HL-60 (cell line): Measurements from ENCODE around the gene BANF2.

Experiments
- DNase-seq, 2 experiments: peaks; one replicate each; pipeline ENCODE4 v3.0.0-alpha.2; 2010 to 2020; ENCODE audit warnings: low read depth in 1 of 2, low spot score in 1 of 2
- H3K27ac ChIP-seq: fragments of 250-450 bp; sonication (Bioruptor Pico); replicated peaks from 2 replicates; pipeline ENCODE4 v1.5.1; 2020; ENCODE audit warnings: mild to moderate bottlenecking, moderate library complexity
- H3K27me3 ChIP-seq: fragments of 250-450 bp; sonication (Bioruptor Pico); 2 replicates; pipeline ENCODE4 v1.5.1; 2021; ENCODE audit warnings: mild to moderate bottlenecking, moderate library complexity; ENCODE audit not compliant: insufficient read depth, poor library complexity, severe bottlenecking
- H3K4me3 ChIP-seq: replicated peaks from 2 replicates; pipeline ENCODE4 v1.5.1; 2011; ENCODE audit warnings: mild to moderate bottlenecking, control low read depth, low read length; ENCODE audit not compliant: insufficient read depth
- CTCF ChIP-seq: IDR thresholded peaks from one replicate; pipeline ENCODE4 v1.5.1; 2011; ENCODE audit warnings: low read length, control low read depth, inconsistent platforms; ENCODE audit not compliant: insufficient read depth
- GABPA ChIP-seq: IDR thresholded peaks from 2 replicates; pipeline ENCODE4 v1.6.1; 2012; ENCODE audit warnings: low read depth
- POLR2AphosphoS5 ChIP-seq: IDR thresholded peaks from 2 replicates; pipeline ENCODE4 v1.6.1; 2012; ENCODE audit warnings: low read depth
- REST ChIP-seq: IDR thresholded peaks from 2 replicates; pipeline ENCODE4 v1.6.1; 2012; ENCODE audit warnings: low read depth; ENCODE audit not compliant: insufficient replicate concordance
- SPI1 ChIP-seq: IDR thresholded peaks from 2 replicates; pipeline ENCODE4 v1.6.1; 2012; ENCODE audit warnings: low read depth, mild to moderate bottlenecking, borderline replicate concordance

BANF2 gene

DNA sequence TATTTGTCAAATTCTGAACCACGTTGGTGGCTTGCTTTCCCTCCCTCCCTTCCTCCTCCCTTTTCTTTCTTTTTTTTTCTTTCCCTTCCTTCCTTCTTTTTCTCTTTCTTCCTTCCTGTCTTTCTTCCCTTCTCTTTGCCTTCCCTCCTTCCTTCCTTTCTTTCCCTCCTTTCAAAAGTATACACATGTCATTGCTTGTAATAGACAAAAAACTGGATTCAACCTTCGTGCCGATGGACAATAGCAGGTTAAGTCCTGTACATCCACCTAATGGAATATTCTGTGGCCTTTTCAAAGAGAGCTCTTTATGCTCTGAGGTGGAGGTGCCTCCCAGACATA is 72.2 kb downstream of the BANF2 start:
- H3K27me3 ChIP-seq: no peaks in the 10 kb centered on the region
- no peak for TF ChIP-seq SPI1
- TF ChIP-seq REST: no peak
- no peak for TF ChIP-seq GABPA
- TF ChIP-seq POLR2AphosphoS5: no peak
- TF ChIP-seq CTCF: no peak
- DNase-seq: no peak
- H3K4me3 ChIP-seq: no peak overlapping the region
- H3K27ac ChIP-seq: no peak overlapping the region

GRCh38 chr20:17773619-17774018 is 73.9 kb downstream of the BANF2 start:
- no peak overlapping the region for H3K27ac ChIP-seq
- TF ChIP-seq POLR2AphosphoS5: no peak
- TF ChIP-seq SPI1: no peak
- no peaks in the 10 kb centered on the region for H3K27me3 ChIP-seq
- no peak overlapping the region for H3K4me3 ChIP-seq
- DNase-seq: no peak

DNA sequence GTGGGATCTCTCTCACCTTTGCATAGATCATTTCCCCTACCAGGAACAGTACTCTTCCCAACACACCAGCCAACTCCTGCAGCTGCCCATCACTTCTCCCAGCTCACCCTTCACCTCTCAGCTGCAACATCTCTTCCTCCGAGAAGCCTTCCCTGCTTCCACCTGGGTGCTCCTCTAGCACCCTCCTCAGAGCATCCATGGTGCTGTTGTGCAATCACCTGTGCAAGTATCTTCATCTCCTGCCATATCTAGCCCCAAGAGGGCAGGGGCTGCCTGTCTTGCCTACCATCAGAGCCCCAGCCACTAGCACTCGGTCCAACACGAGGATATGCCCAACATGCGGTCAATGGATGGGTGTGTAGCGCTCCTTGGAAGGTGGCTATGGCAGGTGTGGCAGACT is 75.8 kb downstream of the BANF2 start:
- H3K4me3 ChIP-seq: no peak overlapping the region

More for the DNA sequence above, 75.8 kb downstream of the BANF2 start:
- TF ChIP-seq CTCF: no peak
- TF ChIP-seq POLR2AphosphoS5: no peak
- no peak for TF ChIP-seq SPI1
- no peak for TF ChIP-seq GABPA
- no peak for TF ChIP-seq REST
- DNase-seq: no peak
- Histone ChIP-seq H3K27ac (no peak overlapping the region), H3K27me3 (no peaks in the 10 kb centered on the region)
